IPS-15b (cell line): ENCODE measurements around the gene ZBTB37.
"Not testable (repeated sequence)": the region's sequence is repeated elsewhere in the genome, so short reads cannot be mapped to it uniquely, and the experiment has no call there.

Experiments used
- H3K27me3 ChIP-seq: one replicate; pipeline ENCODE4 v1.6.1; 2013; ENCODE audit warnings: low read length; ENCODE audit not compliant: control insufficient read depth, insufficient read depth
- H3K36me3 ChIP-seq: one replicate; pipeline ENCODE4 v1.6.1; 2013; ENCODE audit warnings: low read length; ENCODE audit not compliant: control insufficient read depth, insufficient read depth
- H3K4me1 ChIP-seq: one replicate; pipeline ENCODE4 v1.6.1; 2013; ENCODE audit warnings: mild to moderate bottlenecking, low read length; ENCODE audit not compliant: control insufficient read depth, insufficient read depth
- H3K4me3 ChIP-seq: one replicate; pipeline ENCODE4 v1.5.1; 2013; ENCODE audit warnings: low read depth, low read length
- H3K9ac ChIP-seq: one replicate; pipeline ENCODE4 v1.6.1; 2013; ENCODE audit warnings: low read depth, mild to moderate bottlenecking, low read length
- H3K9me3 ChIP-seq: one replicate; pipeline ENCODE4 v1.6.1; 2013; ENCODE audit warnings: mild to moderate bottlenecking, low read length; ENCODE audit not compliant: control insufficient read depth, insufficient read depth

Gene ZBTB37

DNA sequence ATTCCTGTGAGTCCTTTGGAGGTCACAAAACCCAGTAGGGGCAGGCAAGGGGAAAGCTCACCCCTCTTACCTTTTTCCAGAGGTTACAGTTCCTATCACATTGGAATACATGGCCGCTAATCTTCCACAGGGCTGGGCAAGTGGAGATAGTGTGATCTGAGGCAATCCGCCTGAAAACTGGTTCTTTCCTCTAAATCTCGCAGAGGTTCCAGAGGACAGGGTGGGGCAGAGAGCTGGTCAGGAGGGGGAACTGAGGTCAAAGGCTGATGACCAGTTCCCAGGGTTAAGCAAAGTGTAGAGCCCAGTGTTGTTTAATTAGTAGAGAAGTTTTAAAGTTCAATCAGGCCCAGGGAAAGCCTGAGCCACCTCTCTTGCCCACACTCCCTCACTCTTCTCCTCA lies 49.0 kb downstream of the ZBTB37 start, which contains the start of gene SERPINC1:
SERPINC1 (minus strand) TSS at position 179 of the 400 bp plus-strand sequence; CDS start at position 111, 68 bp downstream.
- Histone ChIP-seq H3K9me3 (no peaks in the 10 kb centered on the region), H3K27me3 (no peaks in the 10 kb centered on the region), H3K4me3 (no peak within 1 kb of the TSS), H3K4me1 (no peaks in the 10 kb centered on the region), H3K36me3 (no peaks in the 10 kb centered on the region), H3K9ac (no peak within 1 kb of the TSS)

DNA sequence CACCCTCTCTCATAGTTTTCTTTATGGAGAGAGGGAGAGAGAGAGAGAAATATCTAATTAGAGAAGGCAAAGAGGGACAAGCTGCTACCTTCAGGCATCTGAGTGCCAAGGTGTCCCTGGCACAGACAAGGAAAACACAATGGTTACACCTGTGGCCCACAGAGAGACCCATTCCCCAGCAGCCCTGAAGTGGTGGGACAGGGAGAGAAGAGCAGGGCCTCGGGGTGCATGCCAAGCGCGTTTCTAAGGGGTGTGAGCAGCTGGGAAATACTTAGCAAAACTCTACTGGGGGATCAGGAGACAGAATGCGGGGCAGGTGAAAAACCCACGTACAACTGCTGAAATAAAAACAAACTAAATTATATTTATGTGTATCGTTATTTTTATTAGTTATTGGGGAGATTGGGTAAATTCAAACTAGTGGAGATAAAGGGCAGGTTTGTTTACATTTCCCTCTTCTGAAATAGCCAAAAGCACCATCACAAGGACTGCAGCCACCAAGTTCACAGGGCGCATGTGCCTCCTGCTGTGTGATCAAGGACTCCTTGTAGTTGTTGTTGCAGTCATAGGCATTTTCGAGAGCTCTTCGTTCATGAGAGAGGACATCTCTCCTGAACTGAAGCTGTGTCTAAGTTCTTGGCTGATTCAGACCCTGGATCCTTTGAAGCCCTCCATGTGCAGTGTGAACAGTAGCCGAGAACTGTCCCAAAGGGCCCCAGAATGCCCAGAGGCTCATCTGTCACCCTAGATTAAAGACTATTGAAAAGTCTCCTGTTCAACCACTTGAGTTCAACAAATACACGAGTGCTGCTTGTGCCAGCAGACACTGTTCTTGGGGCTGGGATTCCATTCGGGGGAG lies 49.7 kb downstream of the ZBTB37 start:
- Histone ChIP-seq H3K4me3 (no peak overlapping the region), H3K9ac (no peak overlapping the region), H3K36me3 (no peaks in the 10 kb centered on the region), H3K27me3 (no peaks in the 10 kb centered on the region), H3K4me1 (no peaks in the 10 kb centered on the region), H3K9me3 (no peaks in the 10 kb centered on the region)

GRCh38 chr1:173920861-173921260 lies 52.7 kb downstream of the ZBTB37 start:
- Histone ChIP-seq H3K4me3 (no peak overlapping the region), H3K27me3 (no peaks in the 10 kb centered on the region), H3K4me1 (no peaks in the 10 kb centered on the region), H3K36me3 (no peaks in the 10 kb centered on the region), H3K9ac (no peak overlapping the region), H3K9me3 (no peaks in the 10 kb centered on the region)

DNA sequence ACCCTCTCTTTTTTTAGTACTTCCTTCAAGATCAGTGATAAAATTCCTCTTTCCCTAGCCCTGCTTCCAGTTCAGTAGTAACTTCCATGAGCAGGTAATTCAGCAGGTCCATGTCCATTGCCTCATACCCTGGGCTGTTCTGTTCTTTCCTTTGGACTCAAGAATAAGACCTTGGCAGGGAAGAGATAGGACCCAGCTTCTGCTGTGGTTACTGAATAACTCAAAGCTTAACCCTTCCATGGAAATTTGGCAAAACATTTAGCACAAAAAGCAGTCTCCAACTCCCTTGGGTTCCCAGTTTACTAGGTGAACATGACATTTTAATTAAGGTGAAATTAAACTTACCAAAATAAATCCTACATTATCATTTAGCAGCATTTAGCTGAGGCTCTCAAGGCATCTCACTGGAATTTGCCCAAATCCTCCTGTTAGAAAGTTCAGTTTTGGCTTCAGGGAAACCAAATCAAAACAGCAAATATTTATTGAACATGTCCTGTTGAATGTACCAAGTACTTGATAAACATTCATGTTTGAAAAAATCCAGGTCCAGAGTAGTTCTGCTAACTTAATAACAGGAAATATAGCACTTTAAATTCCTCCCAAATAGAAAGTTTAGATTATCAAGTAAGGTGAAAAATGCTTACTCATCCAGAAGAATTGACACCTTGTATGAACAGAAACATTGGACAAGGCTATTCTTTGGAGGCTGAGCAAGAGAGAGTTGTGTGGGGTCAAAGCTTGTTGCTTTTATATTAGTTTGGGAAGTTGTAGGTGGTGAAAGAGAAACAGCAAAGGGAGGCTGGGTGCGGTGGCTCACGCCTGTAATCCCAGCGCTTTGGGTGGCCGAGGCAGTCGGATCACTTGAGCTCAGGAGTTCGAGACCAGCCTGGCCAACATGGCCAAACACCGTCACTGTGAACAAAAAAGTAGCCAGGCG lies 57.4 kb downstream of the ZBTB37 start:
- no peaks in the 10 kb centered on the region for H3K9me3 ChIP-seq
- H3K4me3 ChIP-seq: no peak overlapping the region
- no peaks in the 10 kb centered on the region for H3K4me1 ChIP-seq
- no peak overlapping the region for H3K9ac ChIP-seq
- H3K36me3 ChIP-seq: no peaks in the 10 kb centered on the region
- H3K27me3 ChIP-seq: no peaks in the 10 kb centered on the region

DNA sequence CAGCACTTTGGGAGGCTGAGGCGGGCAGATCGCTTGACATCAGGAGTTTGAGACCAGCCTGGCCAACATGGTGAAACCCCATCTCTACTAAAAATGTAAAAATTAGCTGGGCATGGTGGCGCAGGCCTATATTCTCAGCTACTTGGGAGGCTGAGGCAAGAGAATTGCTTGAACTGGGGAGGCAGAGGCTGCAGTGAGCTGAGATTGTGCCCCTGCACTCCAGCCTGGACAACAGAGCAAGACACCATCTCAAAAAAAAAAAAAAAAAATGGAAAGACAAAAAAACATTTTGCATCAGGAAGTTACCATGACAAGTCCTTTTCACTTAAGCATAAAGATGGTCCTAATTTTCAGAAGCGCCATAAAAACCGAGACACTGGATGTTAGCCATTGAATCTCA lies 62.4 kb downstream of the ZBTB37 start:
- not testable (repeated sequence) for H3K36me3 ChIP-seq, H3K4me3 ChIP-seq, H3K27me3 ChIP-seq, H3K9me3 ChIP-seq, H3K4me1 ChIP-seq, H3K9ac ChIP-seq

DNA sequence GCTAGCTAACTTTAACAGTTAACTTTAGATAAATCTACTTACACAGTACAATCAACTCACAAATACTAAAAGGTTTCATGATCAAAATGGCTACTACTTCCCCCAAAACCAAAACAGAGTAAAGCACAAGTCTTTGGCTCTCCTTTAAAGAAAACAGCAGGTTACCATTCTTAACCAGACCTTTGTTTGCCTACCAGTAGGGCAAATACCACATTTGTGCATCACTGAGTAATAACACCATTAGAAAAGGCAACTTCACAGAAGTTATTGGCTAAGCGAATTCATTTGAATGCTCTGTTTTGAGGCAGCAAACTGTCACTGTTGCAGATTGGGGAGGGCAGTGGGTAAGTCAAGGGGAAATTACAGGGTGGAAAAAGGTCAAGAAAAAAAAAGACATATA lies 66.3 kb downstream of the ZBTB37 start:
- H3K4me1 ChIP-seq: peaks cover 10% of the 10 kb centered on the region
- H3K9ac ChIP-seq: no peak overlapping the region
- no peaks in the 10 kb centered on the region for H3K27me3 ChIP-seq
- no peaks in the 10 kb centered on the region for H3K9me3 ChIP-seq
- H3K36me3 ChIP-seq: peaks cover 6% of the 10 kb centered on the region
- H3K4me3 ChIP-seq: no peak overlapping the region

- Histone ChIP-seq H3K9ac (no peak overlapping the region), H3K27me3 (no peaks in the 10 kb centered on the region), H3K36me3 (peaks cover 9% of the 10 kb centered on the region), H3K4me1 (peaks cover 10% of the 10 kb centered on the region), H3K9me3 (no peaks in the 10 kb centered on the region), H3K4me3 (no peak overlapping the region)
Observed at GRCh38 chr1:173937062-173937461, 68.9 kb downstream of the ZBTB37 start.

DNA sequence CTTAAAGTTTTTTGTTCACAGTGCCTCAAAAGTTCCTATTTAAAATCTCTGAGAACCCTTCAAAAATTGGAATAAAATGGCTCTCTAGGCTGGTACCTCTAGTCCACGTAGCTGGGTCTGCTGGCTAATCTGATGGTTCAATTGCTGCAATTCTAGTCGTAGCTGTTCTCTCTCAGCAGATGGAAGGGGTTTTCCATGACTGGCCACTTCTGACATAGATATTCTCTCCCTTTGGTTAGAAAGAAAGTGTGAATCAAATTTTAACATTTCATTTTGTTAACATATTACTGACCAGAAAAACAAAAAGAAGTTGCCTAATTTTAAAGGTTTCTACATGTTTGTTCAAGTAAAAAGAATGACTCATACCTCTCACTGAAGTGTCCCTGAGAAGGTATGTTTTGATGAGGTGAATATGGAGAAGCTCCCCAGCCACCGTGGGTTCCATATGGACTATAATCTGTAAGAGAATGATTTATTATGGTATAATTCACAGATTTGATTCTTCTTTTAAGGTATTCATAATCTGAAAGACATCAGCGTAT lies 78.3 kb downstream of the ZBTB37 start:
- Histone ChIP-seq H3K4me1 (no peaks in the 10 kb centered on the region), H3K9ac (no peak overlapping the region), H3K4me3 (no peak overlapping the region), H3K9me3 (no peaks in the 10 kb centered on the region), H3K27me3 (no peaks in the 10 kb centered on the region), H3K36me3 (peaks cover 15% of the 10 kb centered on the region)

DNA sequence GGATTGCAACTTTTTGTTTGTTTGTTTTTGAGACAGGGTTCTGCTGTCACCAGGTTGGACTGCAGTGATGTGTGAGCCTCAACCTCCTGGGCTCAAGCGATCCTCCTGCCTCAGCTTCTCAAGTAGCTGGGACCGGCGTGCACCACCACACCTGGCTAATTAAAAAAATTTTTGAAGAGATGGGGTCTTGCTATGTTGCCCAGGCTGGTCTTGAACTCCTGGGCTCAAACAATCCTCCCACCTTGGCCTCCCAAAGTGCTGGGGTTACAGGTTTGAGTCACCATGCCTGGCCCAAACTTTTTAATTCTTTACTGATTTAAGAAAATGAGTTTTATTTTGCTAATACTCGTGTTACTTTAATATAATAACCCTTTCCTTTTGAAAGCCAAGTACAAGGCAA lies 80.4 kb downstream of the ZBTB37 start:
- Histone ChIP-seq H3K4me3 (no peak overlapping the region), H3K27me3 (no peaks in the 10 kb centered on the region), H3K36me3 (peaks cover 15% of the 10 kb centered on the region), H3K9me3 (no peaks in the 10 kb centered on the region), H3K4me1 (no peaks in the 10 kb centered on the region), H3K9ac (no peak overlapping the region)
